Endodermal cell (in vitro differentiated cells): ENCODE measurements around the gene SOX8. TPM values are rescaled to one million over a fixed set of nuclear protein-coding genes. Genes with fewer than 3 reads are reported as not detected.

Experiments
- DNase-seq: peaks from one replicate; pipeline ENCODE4 v3.0.0-alpha.2; 2017
- H3K27ac ChIP-seq: 2 replicates; pipeline ENCODE4 v1.5.1; 2013; ENCODE audit warnings: mild to moderate bottlenecking, low read depth, low read length, moderate library complexity
- H3K27me3 ChIP-seq: 2 replicates; pipeline ENCODE4 v1.6.1; 2013; ENCODE audit warnings: mild to moderate bottlenecking, low read length, moderate library complexity; ENCODE audit not compliant: insufficient read depth, control insufficient read depth, poor library complexity, severe bottlenecking
- H3K36me3 ChIP-seq: 2 replicates; pipeline ENCODE4 v1.7.0; 2013; ENCODE audit warnings: mild to moderate bottlenecking, low read length, moderate library complexity; ENCODE audit not compliant: control insufficient read depth, insufficient read depth
- H3K4me1 ChIP-seq: one replicate; pipeline ENCODE4 v1.7.0; 2013; ENCODE audit warnings: low read length; ENCODE audit not compliant: control insufficient read depth, insufficient read depth
- H3K4me3 ChIP-seq: 2 replicates; pipeline ENCODE4 v1.5.1; 2013; ENCODE audit warnings: mild to moderate bottlenecking, low read length, moderate library complexity
- H3K9ac ChIP-seq: 2 replicates; pipeline ENCODE4 v1.6.1; 2013; ENCODE audit warnings: mild to moderate bottlenecking, low read length, moderate library complexity; ENCODE audit not compliant: poor library complexity, severe bottlenecking; ENCODE audit errors: extremely low read depth
- H3K9me3 ChIP-seq: 2 replicates; pipeline ENCODE4 v1.6.1; 2013; ENCODE audit warnings: mild to moderate bottlenecking, low read length, moderate library complexity; ENCODE audit not compliant: control insufficient read depth
- H3K27ac Mint-ChIP-seq: 2 replicates; pipeline ENCODE4 v1.8.0; 2020; ENCODE audit warnings: mixed read lengths
- H3K27me3 Mint-ChIP-seq: 2 replicates; pipeline ENCODE4 v1.8.0; 2021; ENCODE audit warnings: mild to moderate bottlenecking, mixed read lengths; ENCODE audit not compliant: insufficient read depth
- H3K36me3 Mint-ChIP-seq: 2 replicates; pipeline ENCODE4 v1.8.0; 2020; ENCODE audit warnings: low read depth, mixed read lengths
- H3K4me1 Mint-ChIP-seq: 2 replicates; pipeline ENCODE4 v1.8.0; 2020; ENCODE audit warnings: mixed read lengths
- H3K4me3 Mint-ChIP-seq: 2 replicates; pipeline ENCODE4 v1.8.0; 2020; ENCODE audit warnings: mild to moderate bottlenecking, moderate library complexity, mixed read lengths
- H3K9me3 Mint-ChIP-seq: 2 replicates; pipeline ENCODE4 v1.8.0; 2020; ENCODE audit warnings: mild to moderate bottlenecking, mixed read lengths
- CTCF ChIP-seq: fragments of 200-600 bp; sonication (generic); conservative IDR thresholded peaks from 2 replicates; pipeline ENCODE4 v1.5.0; 2021; ENCODE audit warnings: antibody characterized with exemption, mild to moderate bottlenecking
- WGBS, 2 experiments: methylation state at CpG; one replicate each; pipeline versions ENCODE4 v1.1.5 to v1.1.7; 2013; ENCODE audit warnings: missing lambda C conversion rate in 2 of 2, mixed read lengths in 1 of 2; ENCODE audit not compliant: insufficient coverage in 1 of 2, insufficient read length in 1 of 2; 5-methylcytosine and 5-hydroxymethylcytosine counted together
- total RNA-seq, 2 donors: library from RNA; stranded (reverse); fragmentation: NEBNext Ultra II Directional in 1 of 2; extraction: Animal tissue kit (Norgen Biotek cat#: 25700) in 1 of 2; gene quantifications; 2 replicates in 1 of 2; 3 replicates in 1 of 2; pipeline ENCODE4 v1.2.1, GENCODE V29; 2021

The SOX8 gene
- total RNA-seq, 2 donors from 2014 or later, result 0.69 to 5.1 TPM

- peaks cover 31% of the 10 kb centered on the region for H3K27me3 ChIP-seq
- Mint-ChIP-seq H3K9me3 (peaks cover 3% of the 10 kb centered on the region), H3K27ac (no peak overlapping the region), H3K36me3 (no peaks in the 10 kb centered on the region), H3K4me1 (no peaks in the 10 kb centered on the region), H3K27me3 (peaks cover 33% of the 10 kb centered on the region), H3K4me3 (no peak overlapping the region)
- no peaks in the 10 kb centered on the region for H3K9me3 ChIP-seq
- no peak for DNase-seq
- 90 to 91% methylated on average over 10 to 12 of the region's 12 CpGs for WGBS, 2 experiments
- H3K27ac ChIP-seq, result no peak overlapping the region
- no peak for TF ChIP-seq CTCF
- no peaks in the 10 kb centered on the region for H3K4me1 ChIP-seq
- H3K36me3 ChIP-seq, result no peaks in the 10 kb centered on the region
- no peak overlapping the region for H3K4me3 ChIP-seq
- no peak overlapping the region for H3K9ac ChIP-seq
These were observed 6.3 kb upstream of the SOX8 start for GRCh38 chr16:975291-975690.

- DNase-seq, result no peak
- no peak overlapping the region for H3K27ac Mint-ChIP-seq
- Histone ChIP-seq H3K4me3 (no peak overlapping the region), H3K36me3 (no peaks in the 10 kb centered on the region), H3K9ac (no peak overlapping the region), H3K9me3 (no peaks in the 10 kb centered on the region), H3K27me3 (peaks cover 34% of the 10 kb centered on the region), H3K4me1 (no peaks in the 10 kb centered on the region), H3K27ac (peak overlapping the region; percentile 36)
- WGBS, 2 experiments, result 89 to 91% methylated on average over 16 to 24 of the region's 24 CpGs
- H3K9me3 Mint-ChIP-seq, result peaks cover 2% of the 10 kb centered on the region
- no peaks in the 10 kb centered on the region for H3K36me3 Mint-ChIP-seq
- H3K4me3 Mint-ChIP-seq, result no peak overlapping the region
- peaks cover 32% of the 10 kb centered on the region for H3K27me3 Mint-ChIP-seq
- no peaks in the 10 kb centered on the region for H3K4me1 Mint-ChIP-seq
- no peak for TF ChIP-seq CTCF
These were observed 5.1 kb upstream of the SOX8 start for GRCh38 chr16:976389-976931.

- no peak overlapping the region for H3K4me3 Mint-ChIP-seq
- H3K27ac ChIP-seq, result peak overlapping the region; percentile 36
- no peak overlapping the region for H3K27ac Mint-ChIP-seq
These were observed 4.4 kb upstream of the SOX8 start for GRCh38 chr16:977081-977701.

More at GRCh38 chr16:977081-977701, 4.4 kb upstream of the SOX8 start:
- Histone ChIP-seq H3K27me3 (peaks cover 35% of the 10 kb centered on the region), H3K9me3 (no peaks in the 10 kb centered on the region), H3K4me1 (no peaks in the 10 kb centered on the region), H3K4me3 (no peak overlapping the region), H3K9ac (no peak overlapping the region), H3K36me3 (no peaks in the 10 kb centered on the region)
- no peaks in the 10 kb centered on the region for H3K36me3 Mint-ChIP-seq
- no peaks in the 10 kb centered on the region for H3K9me3 Mint-ChIP-seq
- WGBS, 2 experiments, result 90 to 94% methylated on average over 14 to 27 of the region's 28 CpGs
- no peak for TF ChIP-seq CTCF
- peaks cover 27% of the 10 kb centered on the region for H3K27me3 Mint-ChIP-seq
- no peak for DNase-seq
- H3K4me1 Mint-ChIP-seq, result no peaks in the 10 kb centered on the region
